Skeletal muscle cell (primary cell): ENCODE data around the gene MAPK12.

Experiments
- DNase-seq: peaks from one replicate; pipeline ENCODE4 v3.0.0-alpha.2; 2010; ENCODE audit warnings: low read depth
- H3K4me3 ChIP-seq: 2 replicates; pipeline ENCODE4 v1.5.1; 2011; ENCODE audit warnings: low read depth, mild to moderate bottlenecking, control low read depth, low read length, moderate library complexity

Gene MAPK12

DNA sequence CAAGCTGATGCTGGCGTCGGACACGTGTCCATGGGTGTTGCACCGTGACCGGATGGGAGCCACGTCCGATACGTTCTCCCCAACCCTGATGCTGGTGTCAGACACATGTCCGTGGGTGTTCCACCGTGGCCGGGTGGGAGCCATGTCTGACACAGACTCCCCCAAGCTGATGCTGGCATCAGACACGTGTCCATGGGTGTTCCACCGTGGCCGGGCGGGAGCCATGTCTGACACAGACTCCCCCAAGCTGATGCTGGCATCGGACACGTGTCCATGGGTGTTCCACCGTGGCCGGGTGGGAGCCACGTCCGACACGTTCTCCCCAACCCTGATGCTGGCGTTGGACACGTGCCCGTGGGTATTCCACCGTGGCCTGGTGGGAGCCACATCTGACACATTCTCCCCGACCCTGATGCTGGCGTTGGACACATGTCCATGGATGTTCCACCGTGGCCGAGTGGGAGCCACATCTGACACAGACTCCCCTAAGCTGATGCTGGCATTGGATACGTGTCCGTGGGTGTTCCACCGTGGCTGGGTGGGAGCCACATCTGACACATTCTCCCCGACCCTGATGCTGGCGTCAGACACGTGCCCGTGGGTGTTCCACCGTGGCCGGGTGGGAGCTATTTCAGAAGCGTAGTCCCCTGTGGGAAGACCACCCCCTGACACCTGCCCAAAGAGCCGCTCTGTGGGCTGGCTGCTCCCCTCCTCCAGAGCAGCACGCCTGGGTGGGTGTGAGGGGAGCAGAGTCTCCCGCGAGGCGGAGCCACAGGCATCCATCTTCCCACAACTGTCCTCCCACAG lies 40.7 kb downstream of the MAPK12 start:
- DNase-seq = no peak
- no peak overlapping the region for H3K4me3 ChIP-seq

DNA sequence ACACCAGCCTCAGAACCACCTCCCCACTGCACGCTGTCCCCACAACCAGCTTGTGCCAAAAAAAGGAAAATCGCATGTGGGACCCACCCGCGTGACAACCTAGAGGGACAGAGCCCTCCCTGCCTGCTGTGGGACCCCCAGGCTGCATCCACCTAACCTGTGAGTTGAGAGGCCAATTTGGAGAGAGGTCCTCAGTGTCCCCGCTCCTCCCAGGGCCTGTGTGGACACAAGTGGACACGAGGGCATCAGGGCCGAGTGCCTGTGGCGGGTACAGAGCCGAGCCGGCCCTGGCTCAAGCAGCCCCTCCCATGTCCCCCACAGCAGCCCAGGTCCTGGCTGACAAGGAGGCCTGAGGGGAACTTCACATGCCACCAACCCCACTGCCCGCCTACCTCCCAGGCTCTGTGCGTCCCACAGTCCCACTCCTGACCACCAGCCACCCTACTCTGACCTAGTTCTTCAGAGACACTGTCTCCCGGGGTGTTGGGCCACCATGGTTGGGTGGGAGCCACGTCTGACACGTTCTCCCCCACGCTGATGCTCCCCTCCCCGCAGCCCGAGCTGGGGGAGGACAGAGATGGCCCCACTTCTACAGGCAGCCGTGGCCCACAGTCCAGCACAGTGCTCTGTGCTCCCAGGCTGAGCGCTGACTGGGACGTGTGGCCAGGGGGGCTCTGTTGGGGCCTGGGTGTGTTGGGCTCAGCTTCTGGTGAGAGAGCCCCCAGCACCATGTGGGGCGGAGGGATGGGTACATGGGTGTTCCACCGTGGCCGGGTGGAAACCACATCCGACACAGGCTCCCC lies 41.5 kb downstream of the MAPK12 start:
- no peak overlapping the region for H3K4me3 ChIP-seq

GRCh38 chr22:50218996-50219727 lies 42.3 kb downstream of the MAPK12 start:
- no peak overlapping the region for H3K4me3 ChIP-seq
- peak; percentile 47 for DNase-seq

More for the DNA sequence above, 41.5 kb downstream of the MAPK12 start:
- DNase-seq = no peak

DNA sequence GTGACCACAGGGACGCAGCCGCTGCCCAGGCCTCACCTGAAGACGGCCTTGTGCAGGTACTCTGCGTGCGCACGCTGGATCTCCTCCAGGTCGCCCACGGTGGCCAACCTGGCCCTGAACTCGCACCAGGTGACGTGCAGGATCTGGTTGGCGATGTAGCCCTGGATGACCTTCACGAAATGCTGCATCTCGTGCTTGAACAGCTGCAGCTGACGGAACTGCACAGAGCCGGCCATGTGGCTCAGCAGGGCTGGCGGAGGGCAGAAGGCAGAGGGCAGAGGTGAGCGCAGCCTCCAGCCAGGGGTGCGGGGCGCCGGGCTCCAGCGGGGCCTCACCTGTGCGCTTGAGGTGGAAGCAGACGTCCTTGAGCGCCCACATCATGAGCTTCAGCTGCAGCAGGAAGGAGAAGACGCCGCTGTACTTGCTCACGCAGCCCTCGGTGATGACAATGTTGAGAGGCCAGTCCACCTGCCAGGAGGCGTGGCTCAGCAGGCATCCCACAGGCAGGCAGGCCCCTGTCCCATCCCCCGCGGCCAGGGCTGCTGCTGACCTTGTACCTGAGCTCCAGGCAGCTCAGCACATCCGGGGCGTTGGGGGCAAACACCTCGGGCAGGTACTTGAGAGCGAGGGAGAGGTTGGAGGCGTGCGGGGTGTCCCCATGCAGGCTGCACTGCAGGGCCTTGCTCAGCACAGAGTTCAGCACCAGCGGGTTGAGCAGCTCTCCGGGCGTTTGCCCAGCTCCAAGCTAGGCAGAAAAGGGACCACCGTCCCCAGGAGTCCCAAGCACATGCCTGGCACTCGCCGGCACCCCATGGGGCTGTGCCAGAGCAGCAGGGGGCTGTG lies 43.1 kb downstream of the MAPK12 start:
- no peak overlapping the region for H3K4me3 ChIP-seq
- DNase-seq = no peak

- DNase-seq = no peak
- no peak overlapping the region for H3K4me3 ChIP-seq
These were observed 43.8 kb downstream of the MAPK12 start for GRCh38 chr22:50217543-50218152.

- no peak for DNase-seq
- H3K4me3 ChIP-seq = no peak overlapping the region
These were observed 44.6 kb downstream of the MAPK12 start for GRCh38 chr22:50216684-50217520.

DNA sequence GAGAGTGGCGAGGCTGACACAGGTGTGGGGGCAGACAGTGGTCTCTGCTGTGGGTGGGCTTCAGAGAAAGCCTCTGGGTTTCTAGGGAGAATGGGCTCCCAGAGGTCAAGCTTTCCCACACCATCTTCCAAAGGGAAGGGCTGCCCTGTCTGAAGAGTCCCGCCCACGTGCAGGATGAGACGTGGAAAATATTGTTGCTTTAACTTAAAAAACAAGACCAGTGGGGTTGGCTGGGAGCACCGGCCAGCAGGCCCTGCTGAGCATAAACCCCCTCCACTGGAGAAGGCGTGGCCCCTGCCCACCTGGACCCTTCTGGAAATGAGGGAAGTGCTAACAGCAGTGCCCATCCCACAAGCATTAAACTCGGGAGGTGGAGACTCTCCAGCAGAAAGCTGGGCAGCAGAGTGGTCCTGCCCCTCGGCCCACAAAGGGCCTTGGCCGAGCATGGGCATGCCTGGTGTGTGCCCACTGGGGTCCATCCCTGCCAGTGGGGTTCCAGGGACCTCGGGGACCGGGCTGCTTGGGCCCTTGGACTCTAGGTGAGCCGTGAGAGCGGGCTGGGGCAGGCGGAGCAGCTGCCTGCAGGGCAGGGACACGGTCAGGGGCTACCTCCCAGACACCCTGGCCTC lies 45.3 kb downstream of the MAPK12 start:
- H3K4me3 ChIP-seq = no peak overlapping the region
- no peak for DNase-seq

- DNase-seq = no peak
- H3K4me3 ChIP-seq = no peak overlapping the region
These were observed 46.0 kb downstream of the MAPK12 start for GRCh38 chr22:50215297-50216054.

GRCh38 chr22:50213263-50213662 lies 48.2 kb downstream of the MAPK12 start:
- H3K4me3 ChIP-seq = no peak overlapping the region
- no peak for DNase-seq

DNA sequence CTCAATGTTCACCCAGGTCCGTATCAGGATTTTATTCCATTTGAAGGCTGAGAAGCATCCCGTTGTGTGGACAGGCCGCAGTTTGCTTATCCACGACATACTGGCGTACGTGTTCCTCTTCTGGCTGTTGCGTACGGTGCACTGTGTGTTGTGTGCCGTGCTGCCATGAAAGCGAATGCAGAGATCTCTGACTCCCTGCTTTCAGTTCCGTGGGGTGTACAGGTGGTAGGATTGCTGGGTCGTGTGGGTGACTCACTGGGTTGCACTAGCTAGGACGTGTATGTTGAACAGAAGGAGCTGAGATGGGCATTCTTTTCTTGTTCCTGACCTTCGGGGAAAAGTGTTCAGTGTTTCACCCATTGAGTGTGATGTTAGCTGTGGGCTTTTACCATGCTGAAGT lies 50.3 kb downstream of the MAPK12 start:
- DNase-seq = no peak
- no peak overlapping the region for H3K4me3 ChIP-seq

DNA sequence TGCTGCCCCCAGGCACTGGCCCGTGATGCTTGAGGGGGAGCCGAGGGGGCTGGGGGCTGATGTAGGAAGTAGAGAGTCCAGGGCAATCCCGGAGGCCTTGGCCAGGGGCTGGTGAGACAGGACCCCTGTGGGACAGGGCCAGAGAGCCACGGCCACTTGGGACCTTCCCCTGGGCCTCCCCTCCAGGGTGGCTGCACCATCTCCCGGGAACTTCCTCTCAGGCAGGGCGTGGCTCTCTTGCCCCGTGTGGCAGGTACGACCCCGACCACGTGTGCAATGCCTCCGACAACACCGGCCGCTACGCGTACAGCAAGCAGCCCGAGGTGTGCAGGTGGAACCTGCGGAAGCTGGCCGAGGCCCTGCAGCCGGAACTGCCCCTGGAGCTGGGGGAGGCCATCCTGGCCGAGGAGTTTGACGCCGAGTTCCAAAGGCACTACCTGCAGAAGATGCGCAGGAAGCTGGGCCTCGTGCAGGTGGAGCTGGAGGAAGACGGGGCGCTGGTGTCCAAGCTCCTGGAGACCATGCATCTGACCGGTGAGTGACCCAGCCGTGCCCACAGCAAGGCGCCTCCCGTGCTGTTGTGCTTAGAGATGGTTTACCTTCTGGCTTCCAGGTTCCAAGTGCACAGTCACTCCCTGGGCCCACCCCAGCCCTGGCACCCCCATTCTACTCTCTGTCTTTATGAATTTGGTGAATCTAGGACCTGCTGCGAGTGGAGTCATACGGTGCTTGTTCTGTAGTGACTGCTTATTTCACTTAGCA lies 50.9 kb downstream of the MAPK12 start:
- no peak for DNase-seq
- no peak overlapping the region for H3K4me3 ChIP-seq

- no peak for DNase-seq
These were observed 51.6 kb downstream of the MAPK12 start for GRCh38 chr22:50209893-50210292.

DNA sequence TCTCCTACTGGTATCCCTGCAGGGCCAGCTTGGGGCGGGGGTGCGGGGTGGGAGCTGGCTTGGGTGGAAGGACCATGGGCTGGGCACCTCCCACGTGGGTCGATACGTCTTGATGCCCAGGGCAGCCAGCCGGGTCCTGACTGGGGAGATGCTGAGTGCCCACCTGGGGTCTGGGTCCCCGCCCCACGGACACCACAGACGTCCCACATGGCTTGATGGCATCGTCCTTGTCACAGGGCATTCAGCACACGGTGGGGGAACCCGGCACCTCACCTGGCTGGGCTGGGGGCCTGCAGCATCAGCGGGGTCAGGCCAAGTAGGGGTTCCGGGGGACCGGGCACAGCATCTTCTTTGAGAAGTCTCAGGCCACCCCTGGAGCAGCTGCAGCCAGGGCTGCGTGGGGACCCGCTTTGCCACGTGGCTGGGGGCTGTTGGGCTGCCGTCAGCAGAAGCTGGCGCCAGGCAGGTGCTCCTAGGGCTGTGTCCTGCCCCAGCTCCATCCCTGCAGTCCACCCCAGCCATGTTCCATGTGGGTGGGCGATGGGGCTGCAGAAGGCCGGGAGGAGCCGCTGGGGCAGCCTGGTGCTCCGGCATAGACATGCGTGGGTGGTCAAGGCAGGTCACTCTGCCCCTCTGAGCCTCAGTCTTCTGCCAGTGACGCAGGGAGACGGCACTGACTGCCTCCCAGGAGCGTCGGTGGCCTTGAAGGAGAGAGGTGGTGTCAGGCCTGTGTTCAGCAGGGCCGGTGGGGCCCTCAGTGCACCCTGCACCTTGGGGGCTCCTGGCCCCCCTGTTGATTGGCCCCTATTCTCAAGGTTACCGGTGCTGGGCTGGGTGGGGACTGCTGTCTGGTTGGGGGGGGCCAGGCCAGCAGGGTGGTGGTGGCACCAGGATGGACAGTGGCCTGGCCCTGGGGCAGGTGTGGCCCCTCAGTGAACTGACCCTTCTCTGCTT lies 52.3 kb downstream of the MAPK12 start:
- no peak for DNase-seq
- H3K4me3 ChIP-seq = no peak overlapping the region

More at GRCh38 chr22:50209893-50210292, 51.6 kb downstream of the MAPK12 start:
- no peak overlapping the region for H3K4me3 ChIP-seq

- H3K4me3 ChIP-seq = no peak overlapping the region
- DNase-seq = no peak
These were observed 53.0 kb downstream of the MAPK12 start for GRCh38 chr22:50208430-50208938.
